ENCODE results near the gene E2F8. TPM values are rescaled to one million over a fixed set of nuclear protein-coding genes. Genes with fewer than 3 reads are reported as not detected.

E2F8 gene
- polyA plus RNA-seq, 1 donor: 19.8 TPM

GRCh38 chr11:19185036-19185435, 55.7 kb downstream of the E2F8 start:
- DNase-seq: no peak

- DNase-seq: no peak
Observed at GRCh38 chr11:19183646-19184045, 57.1 kb downstream of the E2F8 start.

- no peak for DNase-seq
Observed at GRCh38 chr11:19181531-19182261, 59.0 kb downstream of the E2F8 start.

- DNase-seq: no peak
Observed at GRCh38 chr11:19176629-19177186, 64.0 kb downstream of the E2F8 start.

Other genes with a start within 250 kb of the E2F8 start
- gene MRGPRX2, start 180.2 kb downstream of the E2F8 start, polyA plus RNA-seq (ENCODE audit: insufficient read length): not detected
- gene ZDHHC13, start 123.8 kb downstream of the E2F8 start, polyA plus RNA-seq (ENCODE audit: insufficient read length): 6.7 TPM
- 496 TPM for gene CSRP3, start 39.0 kb downstream of the E2F8 start, polyA plus RNA-seq (ENCODE audit: insufficient read length)

All from hindlimb muscle (tissue), 1 donor.